Osteoblast (primary cell): Measurements from ENCODE around the gene TSPAN3. TPM values are rescaled to one million over a fixed set of nuclear protein-coding genes. Genes with fewer than 3 reads are reported as not detected.

ENCODE experiments used
- DNase-seq: peaks from one replicate; pipeline ENCODE4 v3.0.0; 2011; ENCODE audit warnings: low spot score, mixed read lengths; ENCODE audit not compliant: insufficient read length; ENCODE audit errors: missing footprints
- H2AFZ ChIP-seq: 2 replicates; pipeline ENCODE4 v1.6.0; 2011; ENCODE audit warnings: mild to moderate bottlenecking, low read length
- H3K27ac ChIP-seq: 2 replicates; pipeline ENCODE4 v1.5.1; 2011; ENCODE audit warnings: mild to moderate bottlenecking, low read depth, low read length, moderate library complexity
- H3K27me3 ChIP-seq: 2 replicates; pipeline ENCODE4 v1.6.0; 2012; ENCODE audit warnings: mild to moderate bottlenecking, control low read depth, inconsistent platforms, low read length, moderate library complexity; ENCODE audit not compliant: insufficient read depth
- H3K36me3 ChIP-seq: 2 replicates; pipeline ENCODE4 v1.5.1; 2011; ENCODE audit warnings: mild to moderate bottlenecking, low read length, control low read depth, moderate library complexity; ENCODE audit not compliant: insufficient read depth
- H3K4me1 ChIP-seq: 2 replicates; pipeline ENCODE4 v1.5.1; 2011; ENCODE audit warnings: mild to moderate bottlenecking, low read length, control low read depth, moderate library complexity; ENCODE audit not compliant: insufficient read depth
- H3K4me2 ChIP-seq: 2 replicates; pipeline ENCODE4 v1.6.0; 2011; ENCODE audit warnings: mild to moderate bottlenecking, low read length; ENCODE audit not compliant: insufficient read depth
- H3K4me3 ChIP-seq: fragments of 200-600 bp; sonication (generic); 3 replicates; pipeline ENCODE4 v1.5.1; 2012; ENCODE audit warnings: mild to moderate bottlenecking, low read length, inconsistent platforms; ENCODE audit not compliant: insufficient read depth
- H3K79me2 ChIP-seq: 2 replicates; pipeline ENCODE4 v1.6.0; 2012; ENCODE audit warnings: mild to moderate bottlenecking, low read length, control low read depth, inconsistent platforms; ENCODE audit not compliant: insufficient read depth
- H3K9me3 ChIP-seq: 2 replicates; pipeline ENCODE4 v1.5.1; 2011; ENCODE audit warnings: low read depth, low read length, control low read depth
- H4K20me1 ChIP-seq: 2 replicates; pipeline ENCODE4 v1.6.0; 2012; ENCODE audit warnings: mild to moderate bottlenecking, low read length, control low read depth; ENCODE audit not compliant: insufficient read depth
- total RNA-seq: library from RNA; depleted of rRNA; stranded (reverse); fragments of >200 nt; gene quantifications from 2 replicates; pipeline ENCODE4 v1.2.3, GENCODE V29; 2012
- TF ChIP-seq, protein P1 (sequence below): IDR thresholded peaks from 2 replicates; pipeline ENCODE4 v1.5.1; 2011; ENCODE audit warnings: mild to moderate bottlenecking, low read depth, low read length, moderate library complexity; ENCODE audit errors: extremely low read depth

TSPAN3 gene
- total RNA-seq, 1 donor: 235 TPM

DNA sequence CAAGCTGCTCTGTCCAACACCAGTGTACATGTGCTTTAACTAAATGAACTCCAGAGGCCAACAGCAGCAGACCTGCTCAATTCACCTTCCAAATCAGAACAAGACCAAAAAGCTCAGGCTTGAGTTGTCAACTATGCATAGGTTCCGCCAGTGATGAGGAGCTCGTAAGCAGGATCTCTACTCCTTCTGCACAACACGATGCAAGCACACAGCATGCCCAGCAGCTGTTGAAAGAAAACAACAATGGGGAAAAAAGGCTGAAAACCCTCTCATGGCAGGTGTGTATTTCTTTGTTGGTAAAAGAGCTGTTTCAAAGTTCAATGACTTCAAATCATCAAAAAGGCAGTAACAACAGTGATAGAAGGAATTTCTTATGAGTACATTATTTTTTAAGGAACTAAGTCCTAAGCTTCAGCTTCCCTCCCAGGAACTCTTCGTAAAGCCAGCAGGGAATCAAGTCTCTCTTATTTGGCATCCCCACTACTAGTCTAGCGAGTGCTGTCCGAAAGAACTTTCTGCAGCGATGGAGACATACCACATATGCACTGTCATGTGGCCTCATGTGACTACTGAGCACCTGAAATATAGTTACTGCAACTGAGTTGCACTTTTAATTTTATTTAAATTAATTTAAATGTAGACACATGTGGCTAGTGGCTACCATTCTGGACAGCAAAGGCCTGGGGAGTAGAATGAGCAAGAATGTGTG lies 24.1 kb downstream of the TSPAN3 start:
- Histone ChIP-seq H4K20me1 (no peaks in the 10 kb centered on the region), H3K4me1 (peaks cover 12% of the 10 kb centered on the region), H3K36me3 (peaks cover 49% of the 10 kb centered on the region), H3K4me2 (no peak overlapping the region), H3K27me3 (no peaks in the 10 kb centered on the region), H3K79me2 (no peaks in the 10 kb centered on the region), H2AFZ (no peak overlapping the region), H3K27ac (no peak overlapping the region), H3K4me3 (no peak overlapping the region), H3K9me3 (no peaks in the 10 kb centered on the region)
- DNase-seq: no peak
- TF ChIP-seq, protein P1, sequence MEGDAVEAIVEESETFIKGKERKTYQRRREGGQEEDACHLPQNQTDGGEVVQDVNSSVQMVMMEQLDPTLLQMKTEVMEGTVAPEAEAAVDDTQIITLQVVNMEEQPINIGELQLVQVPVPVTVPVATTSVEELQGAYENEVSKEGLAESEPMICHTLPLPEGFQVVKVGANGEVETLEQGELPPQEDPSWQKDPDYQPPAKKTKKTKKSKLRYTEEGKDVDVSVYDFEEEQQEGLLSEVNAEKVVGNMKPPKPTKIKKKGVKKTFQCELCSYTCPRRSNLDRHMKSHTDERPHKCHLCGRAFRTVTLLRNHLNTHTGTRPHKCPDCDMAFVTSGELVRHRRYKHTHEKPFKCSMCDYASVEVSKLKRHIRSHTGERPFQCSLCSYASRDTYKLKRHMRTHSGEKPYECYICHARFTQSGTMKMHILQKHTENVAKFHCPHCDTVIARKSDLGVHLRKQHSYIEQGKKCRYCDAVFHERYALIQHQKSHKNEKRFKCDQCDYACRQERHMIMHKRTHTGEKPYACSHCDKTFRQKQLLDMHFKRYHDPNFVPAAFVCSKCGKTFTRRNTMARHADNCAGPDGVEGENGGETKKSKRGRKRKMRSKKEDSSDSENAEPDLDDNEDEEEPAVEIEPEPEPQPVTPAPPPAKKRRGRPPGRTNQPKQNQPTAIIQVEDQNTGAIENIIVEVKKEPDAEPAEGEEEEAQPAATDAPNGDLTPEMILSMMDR: no peak

DNA sequence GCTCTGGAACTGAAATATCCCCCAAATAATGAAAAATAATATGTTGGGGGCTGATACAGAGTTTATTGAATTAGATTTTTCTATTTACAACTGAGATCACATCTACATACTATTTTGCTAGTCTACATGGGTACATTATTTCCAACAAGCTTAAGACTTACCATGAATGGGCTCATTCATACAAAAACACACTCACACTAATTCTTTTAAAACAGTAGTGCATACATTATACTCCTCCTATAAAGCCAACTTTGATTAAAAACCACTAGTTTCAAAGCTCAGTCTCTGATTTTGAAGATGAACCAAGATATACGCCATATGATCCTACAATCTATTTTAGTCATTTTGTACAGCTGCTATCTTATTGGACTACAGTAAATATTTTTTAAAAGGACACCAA lies 24.9 kb downstream of the TSPAN3 start:
- Histone ChIP-seq H3K4me2 (no peak overlapping the region), H3K27ac (no peak overlapping the region), H3K79me2 (no peaks in the 10 kb centered on the region), H3K9me3 (no peaks in the 10 kb centered on the region), H3K36me3 (peaks cover 40% of the 10 kb centered on the region), H2AFZ (no peak overlapping the region), H4K20me1 (no peaks in the 10 kb centered on the region), H3K4me3 (no peak overlapping the region), H3K27me3 (no peaks in the 10 kb centered on the region), H3K4me1 (peaks cover 13% of the 10 kb centered on the region)
- no peak for DNase-seq
- TF ChIP-seq, protein P1: no peak

DNA sequence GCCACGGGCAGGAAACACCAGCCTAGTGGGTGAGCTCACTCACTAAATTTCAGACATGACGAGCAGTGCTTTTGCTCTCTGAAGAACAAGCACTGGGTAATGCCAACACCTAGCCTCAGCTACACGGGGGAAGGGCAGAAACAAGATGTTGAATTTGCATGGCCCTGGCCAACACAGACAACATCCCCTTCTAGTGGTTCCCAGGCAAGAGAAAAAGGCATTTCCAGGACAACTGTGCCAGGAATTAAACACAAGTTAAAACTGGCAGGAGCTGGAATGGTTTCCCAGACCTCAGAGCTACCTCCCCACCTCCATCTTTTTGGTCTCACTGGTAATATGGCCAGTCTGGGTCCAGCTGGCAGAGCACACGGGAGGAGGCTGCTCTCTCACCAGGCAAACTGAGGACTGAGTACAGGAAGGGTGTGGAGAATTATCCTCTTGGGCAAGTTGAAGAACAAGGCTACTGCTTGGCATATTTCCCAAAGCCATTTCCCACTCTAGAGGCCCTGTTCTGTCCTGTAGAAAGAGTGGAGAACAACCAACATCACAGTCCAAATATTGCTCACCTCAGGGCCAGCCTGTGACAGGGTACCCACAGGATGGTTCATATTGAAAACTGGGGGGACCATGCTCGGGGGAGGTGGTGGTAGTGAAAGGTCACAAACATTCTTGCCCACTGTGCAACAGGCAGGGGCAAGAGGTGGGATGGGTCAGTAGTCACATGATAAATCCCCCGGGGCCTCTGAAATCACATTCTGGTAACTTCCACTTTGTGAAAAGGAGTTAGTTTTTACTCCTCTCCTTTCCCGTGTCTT lies 26.5 kb downstream of the TSPAN3 start:
- H3K4me1 ChIP-seq: peaks cover 19% of the 10 kb centered on the region
- no peak overlapping the region for H2AFZ ChIP-seq
- no peaks in the 10 kb centered on the region for H4K20me1 ChIP-seq
- peaks cover 40% of the 10 kb centered on the region for H3K36me3 ChIP-seq
- no peaks in the 10 kb centered on the region for H3K79me2 ChIP-seq
- no peak overlapping the region for H3K4me3 ChIP-seq
- no peak for DNase-seq
- no peaks in the 10 kb centered on the region for H3K27me3 ChIP-seq
- no peak overlapping the region for H3K27ac ChIP-seq
- H3K4me2 ChIP-seq: no peak overlapping the region
- no peaks in the 10 kb centered on the region for H3K9me3 ChIP-seq
- TF ChIP-seq, protein P1: no peak
